Colon (tissue), 2 donors: ENCODE measurements around the gene TJP2.
"Not testable (repeated sequence)": the region's sequence is repeated elsewhere in the genome, so short reads cannot be mapped to it uniquely, and the experiment has no call there.

ENCODE experiments used
- FAIRE-seq: peaks from 2 replicates; lab custom pipeline; 2012; peaks lifted over from hg19 to GRCh38; lab: Jason Lieb, UNC
- donor health status: control.
- donor health status: control.

TJP2 gene

DNA sequence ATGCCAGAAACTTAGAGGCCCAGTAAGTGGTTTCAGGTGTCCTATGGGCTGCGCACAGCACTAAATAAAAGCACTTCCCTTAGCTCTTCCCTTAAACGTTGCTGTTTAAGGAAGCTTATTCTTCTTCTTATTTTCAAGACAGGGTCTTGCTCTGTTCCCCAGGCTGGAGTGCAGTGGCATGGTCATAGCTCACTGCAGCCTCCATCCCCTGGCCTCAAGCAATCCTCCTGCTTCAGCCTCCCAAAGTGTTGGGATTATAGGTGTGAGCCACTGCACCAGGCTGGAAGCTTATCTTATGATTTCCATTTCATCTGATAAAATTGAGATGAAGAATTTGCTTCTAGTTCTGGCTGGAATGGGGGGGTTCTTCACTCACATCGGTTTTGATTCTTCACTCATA, 15.6 kb upstream of the TJP2 start:
- no peak for FAIRE-seq

DNA sequence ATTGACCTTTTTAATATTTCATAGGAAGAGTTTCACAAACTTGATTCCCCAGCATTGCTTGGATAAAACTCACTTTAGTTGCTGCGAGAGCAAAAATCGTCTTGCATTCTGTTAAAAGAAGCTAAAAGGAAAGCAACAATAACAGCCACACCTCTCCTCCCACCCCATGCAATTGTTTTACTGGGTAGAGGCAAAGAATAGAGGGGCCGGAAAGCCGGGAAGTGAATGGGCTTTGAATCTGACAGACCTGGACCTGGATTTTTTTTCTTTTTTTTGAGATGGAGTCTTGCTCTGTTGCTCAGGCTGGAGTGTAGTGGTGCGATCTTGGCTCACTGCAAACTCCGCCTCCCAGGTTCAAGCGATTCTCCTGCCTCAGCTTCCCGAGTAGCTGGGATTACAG, 9.5 kb upstream of the TJP2 start:
- FAIRE-seq, result not testable (repeated sequence)

DNA sequence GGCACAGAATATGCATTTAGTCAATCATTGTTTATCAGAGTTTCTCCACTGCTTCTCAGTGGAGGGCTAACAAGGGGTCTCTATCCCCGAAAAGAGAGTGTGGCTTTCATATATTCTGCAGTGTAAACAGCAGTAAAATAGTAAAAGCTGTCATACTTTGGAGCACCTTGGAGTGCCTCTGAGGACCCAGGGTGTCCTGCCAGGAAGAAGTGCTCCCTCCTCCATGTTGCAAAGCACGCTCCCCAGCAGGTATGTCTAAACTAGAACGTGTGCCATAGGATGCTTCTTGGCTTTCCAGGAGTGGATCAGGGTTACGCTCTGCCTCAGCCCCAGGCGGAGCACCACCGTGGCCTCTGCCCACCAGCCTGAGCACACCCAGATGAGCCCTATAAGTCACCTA, 8.5 kb upstream of the TJP2 start:
- no peak for FAIRE-seq

DNA sequence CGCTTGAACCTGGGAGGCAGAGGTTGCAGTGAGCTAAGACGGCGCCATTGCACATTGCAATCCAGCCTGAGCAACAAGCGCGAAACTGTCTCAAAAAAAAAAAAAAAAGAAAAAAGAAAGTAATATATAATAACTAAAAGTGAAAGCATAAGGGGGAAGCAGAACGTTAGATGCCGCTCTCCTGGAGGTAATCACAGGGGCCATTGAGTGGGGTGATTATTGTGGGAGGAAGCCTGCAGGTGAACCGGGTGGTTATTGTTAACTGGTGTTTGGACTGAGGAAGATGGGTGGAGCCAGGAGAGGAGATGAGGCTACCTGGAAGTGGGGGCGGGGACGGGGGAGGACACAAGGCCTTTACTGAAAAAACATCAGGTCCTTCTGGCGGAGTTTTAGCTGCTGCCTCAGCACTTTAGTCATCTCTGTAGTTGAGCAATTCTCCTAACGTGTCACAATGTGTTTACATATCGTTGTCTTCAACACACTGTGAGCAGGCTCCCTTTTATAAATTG, 5.3 kb upstream of the TJP2 start:
- no peak for FAIRE-seq

DNA sequence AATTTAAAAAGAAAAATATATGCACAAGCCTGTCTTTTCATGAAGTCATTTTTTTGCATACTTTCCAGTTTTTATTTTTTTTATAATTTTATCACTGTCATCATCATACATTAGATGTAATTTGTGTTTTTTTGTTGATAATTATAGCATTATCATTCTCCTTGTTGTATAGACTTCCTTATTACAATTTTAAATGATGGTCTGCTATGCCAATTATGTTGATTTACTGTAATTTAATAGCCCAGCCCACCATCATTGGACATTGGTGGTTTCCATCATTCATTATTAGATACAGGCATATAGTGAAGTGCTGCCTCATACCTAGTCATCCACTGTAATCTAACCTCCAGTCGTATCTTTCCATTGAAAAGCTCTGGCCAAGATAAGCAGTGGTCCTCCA, 3.8 kb upstream of the TJP2 start:
- FAIRE-seq, result no peak

DNA sequence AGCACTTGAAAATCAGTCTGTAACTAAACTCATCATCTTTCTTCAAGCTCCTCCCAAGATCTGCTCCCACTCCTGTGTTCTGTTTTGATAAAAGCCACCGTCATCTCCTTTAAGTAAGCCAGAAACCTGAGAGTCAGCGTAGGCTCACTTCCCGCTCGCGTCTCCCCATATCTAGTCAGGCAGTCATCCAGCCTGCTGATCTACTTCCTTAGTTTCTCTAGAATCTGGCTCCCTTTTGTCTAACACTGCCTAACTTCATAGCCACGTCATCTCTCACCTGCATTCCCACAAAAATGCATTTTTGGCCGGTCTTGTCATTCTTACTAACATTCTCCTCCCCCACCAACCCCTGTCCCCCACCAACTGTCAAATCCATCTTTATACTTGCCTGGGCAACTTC, 3.0 kb upstream of the TJP2 start:
- no peak for FAIRE-seq

DNA sequence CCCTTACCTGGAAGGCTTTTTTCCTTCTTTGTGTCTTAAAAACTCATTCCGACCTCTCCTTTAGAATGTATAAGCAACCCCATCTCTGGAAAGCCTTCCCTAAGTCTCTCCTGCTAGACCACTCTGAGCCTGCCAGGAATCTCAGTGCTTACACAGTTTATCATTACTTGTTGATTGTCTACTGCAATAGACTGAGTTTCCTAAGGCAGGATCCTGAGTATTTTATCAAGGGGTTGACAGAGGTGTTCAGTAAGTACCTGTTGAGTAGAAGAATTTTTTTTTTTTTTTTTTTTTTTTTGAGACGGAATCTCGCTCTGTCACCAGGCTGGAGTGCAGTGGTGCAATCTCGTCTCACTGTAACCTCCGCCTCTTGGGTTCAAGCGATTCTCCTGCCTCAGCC, 2.6 kb upstream of the TJP2 start:
- FAIRE-seq, result no peak

DNA sequence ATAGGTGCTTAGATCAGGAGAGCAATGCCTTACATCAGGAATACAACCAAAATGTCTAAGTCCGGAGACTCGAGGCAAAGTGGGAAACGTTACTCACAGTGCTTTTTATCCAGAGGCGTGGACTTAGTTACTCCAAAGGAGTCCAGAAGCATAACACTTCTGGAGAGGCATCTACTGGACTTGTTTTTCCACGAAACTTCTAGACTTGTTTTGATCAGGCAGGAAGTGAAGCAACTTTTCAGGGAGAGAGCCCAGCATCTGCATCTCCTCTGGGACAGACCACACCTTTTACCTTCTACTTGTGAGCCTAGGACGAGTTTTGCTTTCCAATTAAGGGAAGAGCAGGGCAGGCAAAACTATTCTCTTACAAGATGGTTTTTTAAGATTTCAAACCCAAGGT, 1.2 kb upstream of the TJP2 start:
- no peak for FAIRE-seq

DNA sequence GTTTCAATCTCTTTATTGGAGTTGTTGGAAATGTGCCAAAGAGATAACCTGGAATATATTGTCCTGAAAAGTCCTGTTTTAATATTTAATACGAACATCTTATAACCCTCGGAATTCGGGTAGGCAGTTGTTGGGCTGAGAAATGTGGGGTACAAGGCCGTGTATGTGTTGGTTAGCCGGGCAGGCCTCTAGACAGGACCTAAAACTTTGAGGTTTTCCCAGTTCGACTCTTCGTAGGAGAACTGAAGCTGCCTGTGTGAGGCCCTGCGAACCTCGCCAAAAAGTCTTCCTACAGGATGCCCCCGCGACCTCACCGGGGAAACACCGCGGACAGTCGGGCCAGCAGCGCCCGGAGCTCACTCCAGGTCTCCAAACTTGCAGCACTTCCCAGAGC, 583 bp upstream of the TJP2 start:
- FAIRE-seq, result no peak

DNA sequence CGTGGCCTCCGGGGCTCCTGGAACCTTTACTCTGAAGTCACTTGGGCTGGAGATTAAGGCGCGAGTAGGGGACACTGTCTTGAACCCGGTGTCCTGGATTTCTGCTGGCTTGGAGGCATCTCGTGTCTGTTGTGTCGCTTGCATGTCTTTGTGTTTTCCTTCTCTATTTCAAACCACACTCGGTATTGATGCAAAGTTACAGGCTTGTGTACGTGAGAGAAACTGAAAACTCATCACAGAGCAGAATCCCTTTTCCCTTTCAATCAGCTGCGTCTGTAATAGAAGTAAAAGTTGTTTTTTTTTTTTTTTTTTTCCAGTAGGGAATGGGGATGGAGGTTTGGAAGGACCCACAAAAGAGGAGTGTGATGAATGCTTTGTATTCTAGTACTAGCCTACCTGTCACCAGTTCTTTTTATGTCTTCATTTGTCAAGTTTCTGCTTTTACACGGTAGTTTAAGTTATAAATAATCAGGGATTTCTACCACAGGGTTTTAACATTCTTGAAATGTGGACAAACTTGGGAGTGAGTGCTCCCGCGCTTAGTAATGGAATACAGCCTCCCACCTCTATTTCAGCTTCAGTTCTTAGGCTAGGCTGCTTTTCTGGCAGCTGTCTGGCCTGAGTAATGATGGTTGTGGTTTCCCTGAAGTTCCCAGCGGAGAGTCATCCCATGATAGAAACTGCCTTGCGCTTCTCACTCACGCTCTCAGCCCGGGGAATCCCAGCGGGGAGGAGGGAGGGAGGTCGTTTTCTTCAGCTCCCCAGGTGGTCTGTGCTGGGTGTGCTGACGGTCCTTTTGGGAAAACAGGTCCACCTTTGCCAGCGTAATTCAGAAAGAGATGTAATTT, 763 bp downstream of the TJP2 start:
- FAIRE-seq, result no peak

DNA sequence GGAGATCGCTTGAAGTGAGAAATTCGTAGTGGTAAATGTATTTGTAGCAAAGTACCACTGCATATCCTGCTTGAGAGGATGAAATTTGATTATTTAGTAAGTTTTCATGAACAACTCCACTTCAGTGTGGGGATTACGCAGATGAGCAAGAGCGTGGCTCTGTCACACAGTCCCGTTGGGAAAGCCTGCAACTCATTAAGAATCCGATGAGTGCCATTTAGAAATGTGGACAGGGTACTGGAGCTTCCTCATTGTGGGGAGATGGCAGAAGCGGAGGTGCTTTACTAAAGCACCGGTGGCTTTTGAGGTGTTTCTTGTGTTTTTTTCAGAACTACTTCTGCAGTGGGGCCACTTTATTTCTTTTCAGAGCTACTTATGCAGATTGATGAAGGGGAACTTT, 1.4 kb downstream of the TJP2 start:
- no peak for FAIRE-seq

DNA sequence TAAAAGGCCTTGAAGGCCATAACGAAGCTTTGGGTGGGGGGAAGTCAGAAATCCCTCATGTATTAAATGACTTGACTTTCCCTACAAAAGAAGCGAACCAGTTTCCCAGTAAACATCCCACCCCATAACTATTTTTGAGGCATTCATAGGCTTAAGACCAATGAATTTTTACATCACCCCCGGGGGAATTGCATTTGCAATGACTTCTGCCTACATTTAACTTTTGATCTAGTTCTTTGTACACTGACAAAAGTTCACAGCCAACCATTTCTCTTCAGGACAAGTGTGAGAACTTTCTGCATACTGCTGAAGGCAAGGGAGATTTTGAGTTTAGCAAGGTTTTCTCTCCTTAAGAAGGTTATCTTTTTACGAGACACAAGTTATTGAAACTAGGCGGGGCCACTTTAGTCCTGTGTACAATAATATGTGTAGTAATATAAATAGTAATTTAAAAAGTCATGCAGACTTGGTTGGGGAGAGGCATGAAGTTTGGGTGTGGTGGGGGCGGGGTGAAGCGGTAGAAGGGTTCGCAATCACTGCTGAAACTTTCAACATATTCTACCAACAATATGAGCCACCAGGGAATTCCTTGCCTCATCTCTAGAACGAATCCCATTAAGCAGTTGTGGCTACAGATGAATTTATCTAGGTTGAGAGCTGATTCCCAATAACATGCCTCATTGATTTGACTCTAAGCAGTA, 2.5 kb downstream of the TJP2 start:
- FAIRE-seq, result no peak

DNA sequence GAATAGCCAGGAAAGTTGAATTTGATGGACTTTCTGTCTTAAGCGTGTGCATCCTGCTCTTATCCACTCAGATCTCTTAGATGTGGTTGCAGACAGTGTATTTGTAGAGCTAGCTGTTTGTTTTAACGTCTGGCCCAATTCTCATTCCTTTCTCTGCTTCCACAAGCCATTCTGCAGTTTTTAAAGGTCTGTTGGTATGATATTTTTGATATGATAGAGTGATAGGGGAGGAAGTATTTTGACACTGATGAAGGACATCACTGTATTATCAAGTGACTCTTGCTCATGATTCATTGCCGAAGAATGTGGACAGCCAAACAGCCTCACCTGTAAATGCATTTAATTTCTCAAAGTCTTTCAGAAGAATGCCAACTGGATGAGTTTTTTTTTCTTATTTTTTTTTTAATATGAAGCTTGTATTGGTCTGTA, 4.5 kb downstream of the TJP2 start:
- no peak for FAIRE-seq

DNA sequence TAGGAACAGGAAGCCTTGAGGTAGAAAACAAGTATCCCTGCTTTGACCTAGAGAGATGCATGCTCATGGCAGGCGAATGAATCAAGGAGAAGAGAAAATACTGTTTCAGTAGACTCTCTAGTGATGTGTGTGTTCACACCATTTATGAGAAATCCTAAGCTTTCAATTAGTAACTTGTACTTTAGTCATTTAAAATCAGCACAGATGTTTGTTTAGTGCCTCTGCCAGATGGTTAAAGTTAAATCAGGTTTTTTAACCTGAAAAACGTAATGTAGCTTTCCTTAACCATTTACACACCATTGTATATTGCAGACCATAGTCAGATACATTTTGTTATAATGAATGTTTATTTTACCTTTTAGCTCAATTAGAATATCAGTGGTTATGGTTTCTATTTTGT, 5.0 kb downstream of the TJP2 start:
- FAIRE-seq, result no peak

DNA sequence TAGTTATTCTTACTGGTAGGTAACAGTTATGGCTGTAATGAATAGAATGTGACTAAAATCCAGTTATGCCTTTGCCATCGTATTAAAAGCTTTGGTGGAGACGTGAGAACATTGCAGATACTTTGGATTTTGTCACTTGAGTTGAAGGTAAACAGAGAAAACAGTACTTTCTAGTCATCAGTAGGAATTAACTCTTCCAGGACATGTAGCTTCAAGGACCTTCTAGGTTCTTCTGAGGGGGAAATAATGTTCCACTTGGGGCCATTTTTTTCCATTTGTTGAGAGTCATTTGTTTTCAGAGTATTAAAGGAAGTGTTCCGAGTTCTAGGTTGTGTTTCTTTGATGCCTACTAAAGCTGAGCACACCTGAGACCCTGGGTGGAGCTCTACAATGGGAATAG, 6.1 kb downstream of the TJP2 start:
- FAIRE-seq, result no peak

DNA sequence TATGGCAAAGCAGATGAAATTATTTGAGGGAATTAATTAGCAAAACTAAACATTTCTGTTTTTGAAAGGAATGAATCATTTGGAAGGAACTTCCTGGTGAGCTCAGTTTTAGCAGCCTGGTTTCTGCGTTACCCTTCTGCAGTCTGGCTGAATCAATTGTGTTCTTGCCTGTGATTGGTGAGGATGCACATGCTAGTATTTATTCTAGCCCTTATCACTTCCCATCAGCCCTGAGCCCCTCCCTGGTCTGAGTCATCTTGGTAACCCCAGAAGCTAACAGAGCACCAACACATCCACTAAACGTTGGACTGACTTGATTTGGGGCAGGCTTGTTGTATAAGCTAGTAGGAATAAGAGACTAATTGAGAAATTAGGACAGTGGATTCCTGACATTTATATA, 6.6 kb downstream of the TJP2 start:
- FAIRE-seq, result no peak

DNA sequence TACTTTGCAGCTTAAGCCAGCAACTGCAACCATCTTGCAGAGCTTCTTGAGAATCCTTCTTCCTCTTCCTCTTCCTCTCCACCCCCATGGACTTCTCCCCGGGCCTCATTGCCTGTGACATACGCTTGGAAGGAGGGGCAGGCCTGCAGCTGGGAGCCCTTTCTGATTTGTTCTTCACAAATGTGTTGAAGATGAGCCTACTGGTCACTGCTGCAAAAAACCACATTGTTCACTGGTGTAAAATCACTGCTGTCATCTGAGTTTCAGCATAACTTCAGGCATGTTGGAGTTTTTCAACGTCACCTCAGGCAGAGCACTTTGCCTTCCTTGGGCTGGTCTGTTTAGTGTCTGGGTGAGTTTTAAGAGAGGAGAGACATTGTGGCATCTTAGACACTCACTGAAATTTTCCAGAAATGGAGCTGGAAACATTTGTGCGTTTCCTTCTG, 7.9 kb downstream of the TJP2 start:
- no peak for FAIRE-seq

DNA sequence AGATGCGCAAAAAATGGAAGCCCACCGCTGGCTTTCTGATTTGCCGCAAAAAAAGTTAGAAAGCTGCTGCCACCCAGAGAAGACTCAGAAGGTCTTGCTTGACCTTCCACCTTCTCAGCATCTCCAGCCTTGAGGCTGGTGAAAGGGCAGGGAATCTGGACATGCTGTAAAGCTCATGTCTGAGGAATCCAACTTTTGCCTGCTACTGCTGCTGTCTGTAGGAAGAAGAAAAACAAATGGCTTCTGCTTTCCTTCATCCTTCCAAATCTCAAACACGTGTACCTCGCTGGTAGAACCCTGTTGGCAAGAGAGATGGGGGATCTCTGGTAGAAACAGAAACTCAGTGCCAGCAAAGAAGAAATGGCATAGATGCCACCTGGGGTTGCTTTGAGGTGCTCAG, 10.2 kb downstream of the TJP2 start:
- no peak for FAIRE-seq

DNA sequence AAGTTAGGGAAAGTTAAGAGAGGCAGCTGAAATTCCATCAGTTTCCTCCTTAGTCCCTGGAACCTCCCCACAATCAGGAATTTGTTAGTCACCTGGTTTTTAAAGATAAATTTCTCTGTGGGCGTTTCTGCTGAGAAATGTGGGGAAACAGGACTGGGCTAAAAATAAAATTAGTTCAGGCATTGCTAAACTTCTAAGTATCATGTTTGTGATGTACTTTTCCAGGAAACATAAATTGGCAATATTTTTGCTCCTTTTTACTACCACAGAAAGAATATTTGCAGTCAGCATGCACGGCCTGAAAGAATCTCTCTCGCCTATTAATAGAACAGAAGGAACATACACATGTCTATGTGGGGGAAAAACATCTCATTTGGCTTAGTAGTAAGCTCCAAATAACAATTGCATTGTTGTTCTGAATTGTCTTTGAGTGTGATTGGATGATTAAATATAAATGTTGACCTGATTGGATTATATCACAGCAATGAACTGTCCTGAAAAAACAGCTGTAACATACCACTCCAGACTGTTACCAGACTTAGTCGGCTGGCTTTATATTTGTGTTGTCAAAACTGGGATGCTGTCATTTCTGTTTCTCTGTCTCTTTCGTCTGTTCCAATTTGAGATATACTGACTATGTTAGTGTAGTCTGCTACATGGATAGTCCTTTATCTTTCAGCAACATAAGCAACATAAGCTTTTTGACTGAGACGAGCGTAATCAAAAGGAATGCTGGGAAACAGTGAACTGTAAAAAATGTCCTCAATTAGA, 12.9 kb downstream of the TJP2 start:
- FAIRE-seq, result no peak

DNA sequence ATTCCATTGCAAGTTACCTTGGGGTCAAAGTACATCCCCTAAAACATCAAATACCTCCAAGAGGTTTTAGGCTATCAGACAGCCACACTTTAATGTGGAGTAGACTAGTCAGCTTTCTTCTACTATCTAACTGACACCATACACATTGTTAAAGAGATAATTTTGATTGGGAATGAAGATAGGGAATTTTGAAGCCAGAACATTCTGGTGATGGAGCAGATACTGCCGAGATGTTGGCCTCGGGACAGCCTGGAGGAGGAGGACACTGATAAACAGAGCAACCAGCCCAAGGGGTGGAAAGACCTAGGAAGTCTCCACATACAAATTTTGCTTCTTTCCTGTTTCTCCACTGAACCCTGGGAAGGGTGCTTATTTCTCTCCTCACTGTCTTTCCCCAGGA, 14.9 kb downstream of the TJP2 start:
- no peak for FAIRE-seq

DNA sequence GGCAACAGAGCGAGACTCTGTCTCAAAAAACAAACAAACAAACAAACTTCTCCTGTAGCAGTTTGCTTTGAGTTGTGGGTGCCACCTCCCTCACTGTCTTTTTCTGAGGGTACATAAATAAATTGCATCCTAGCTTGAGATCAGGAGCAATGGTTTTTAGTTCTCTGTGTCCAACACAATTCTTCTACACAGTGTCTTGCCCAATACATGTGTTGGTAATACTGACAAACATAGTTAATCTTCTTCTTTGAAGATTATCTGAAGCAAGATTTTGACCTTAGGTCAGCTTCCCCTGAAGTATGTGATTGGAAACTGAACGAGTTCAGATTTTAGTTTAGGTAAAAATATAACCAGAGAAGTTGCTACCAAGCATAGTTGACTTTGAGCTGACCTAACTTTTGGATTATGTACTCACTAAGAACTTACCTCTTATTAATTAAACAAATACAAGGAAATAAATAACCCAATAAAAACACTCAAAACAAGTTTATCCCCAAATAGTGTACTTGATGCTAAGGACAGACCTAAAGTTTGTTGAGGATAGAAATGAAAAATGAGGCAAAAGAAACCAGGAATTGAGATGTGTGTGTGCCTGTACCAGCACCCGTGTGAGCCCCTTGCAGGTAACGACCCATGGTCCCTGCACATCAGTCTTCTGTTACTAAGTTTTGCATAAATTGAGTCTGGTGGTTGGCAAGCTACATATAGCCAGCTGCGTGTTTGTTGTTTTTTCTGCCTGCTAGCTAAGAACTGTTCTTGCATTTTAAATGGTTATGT, 16.2 kb downstream of the TJP2 start:
- no peak for FAIRE-seq

DNA sequence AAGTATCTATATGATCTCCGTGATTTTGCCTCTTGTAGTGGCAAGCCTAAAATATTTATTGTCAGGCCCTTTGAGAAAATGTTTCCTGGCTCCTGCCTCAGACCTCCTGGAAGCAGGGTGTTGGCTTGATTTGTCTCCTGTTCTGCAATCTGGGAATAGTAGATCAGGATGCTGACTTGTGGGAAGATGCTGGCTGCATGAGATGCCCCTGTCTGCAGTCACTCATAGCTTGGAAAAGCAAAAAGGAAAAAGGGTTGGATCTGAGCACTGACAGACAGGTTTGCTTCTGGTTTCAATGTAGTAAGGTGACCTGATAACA, 16.7 kb downstream of the TJP2 start:
- no peak for FAIRE-seq
